A549 (cell line): ENCODE data around the gene NAP1L1. TPM values are rescaled to one million over a fixed set of nuclear protein-coding genes. Genes with fewer than 3 reads are reported as not detected.
A peak's percentile ranks its signal among the peaks of the same experiment; 100 is the strongest.

Source experiments
- ATAC-seq, 2 experiments: fragments of 200-7000 bp in 1 of 2; fragments of >200 bp in 1 of 2; cut with Nextera tagmentation in 1 of 2; cut with Tn5 transposase in 1 of 2; 3 replicates each; pipeline versions ENCODE4 v1.8.0 to v1.9.1; 2018 to 2020; ENCODE audit warnings: mild to moderate bottlenecking in 1 of 2, moderate library complexity in 1 of 2
- CTCF ChIA-PET: fragments of 300-600 bp; sonication (Branson Sonifier 250); formaldehyde crosslinking; extraction: SDS; loops from one replicate; lab custom pipeline; 2021; ENCODE audit warnings: antibody characterized with exemption, inconsistent platforms; lab: Yijun Ruan, JAX
- POLR2A ChIA-PET: fragments of 350-600 bp; formaldehyde crosslinking; extraction: SDS; loops from one replicate; lab custom pipeline; 2021; ENCODE audit warnings: antibody characterized with exemption, inconsistent platforms; lab: Yijun Ruan, JAX
- DNase-seq, 2 experiments: peaks; one replicate each; pipeline versions ENCODE4 v3.0.0 to v3.0.0-alpha.2; 2011 to 2016; ENCODE audit warnings: low read depth in 1 of 2, low spot score in 1 of 2
- FAIRE-seq: peaks from 2 replicates; lab custom pipeline; 2011; peaks lifted over from hg19 to GRCh38; lab: Jason Lieb, UNC
- H3K27ac ChIP-seq, 2 experiments: fragments of >200 bp; sonication (Bioruptor Twin); formaldehyde crosslinking; 3 replicates each; pipeline ENCODE4 v1.5.1; 2016 to 2017
- H3K4me1 ChIP-seq: fragments of >200 bp; sonication (Bioruptor Twin); formaldehyde crosslinking; 3 replicates; pipeline ENCODE4 v1.6.1; 2016
- H3K4me2 ChIP-seq: fragments of >200 bp; sonication (Bioruptor Twin); formaldehyde crosslinking; 3 replicates; pipeline ENCODE4 v1.6.1; 2016
- H3K4me3 ChIP-seq: fragments of >200 bp; sonication (Bioruptor Twin); formaldehyde crosslinking; 3 replicates; pipeline ENCODE4 v1.5.1; 2016
- H3K9me3 ChIP-seq: fragments of >200 bp; sonication (Bioruptor Twin); formaldehyde crosslinking; 3 replicates; pipeline ENCODE4 v1.6.1; 2016
- CBX2 ChIP-seq: fragments of 200-600 bp; sonication (generic); IDR thresholded peaks from 2 replicates; pipeline ENCODE4 v1.6.1; 2016; ENCODE audit warnings: low read depth, mild to moderate bottlenecking, borderline replicate concordance
- CBX8 ChIP-seq: fragments of 200-600 bp; sonication (generic); IDR thresholded peaks from 2 replicates; pipeline ENCODE4 v1.6.1; 2016
- CHD2 ChIP-seq: fragments of 150-350 bp; IDR thresholded peaks from 2 replicates; pipeline ENCODE4 v1.6.1; 2014; ENCODE audit warnings: low read length; ENCODE audit not compliant: partially characterized antibody
- E2F6 ChIP-seq: IDR thresholded peaks from 2 replicates; pipeline ENCODE4 v1.6.1; 2012; ENCODE audit warnings: low read depth, borderline replicate concordance
- EHMT2 ChIP-seq: fragments of 200-600 bp; sonication (generic); IDR thresholded peaks from 2 replicates; pipeline ENCODE4 v1.6.1; 2016; ENCODE audit warnings: antibody characterized with exemption, low read depth, mild to moderate bottlenecking, moderate library complexity
- EP300 ChIP-seq, 2 experiments: fragments of >200 bp; sonication (Bioruptor Twin); formaldehyde crosslinking; IDR thresholded peaks; 2 replicates in 1 of 2; 3 replicates in 1 of 2; pipeline ENCODE4 v1.6.1; 2016 to 2017
- FOSB ChIP-seq: fragments of 250-450 bp; sonication (Bioruptor Pico); IDR thresholded peaks from 2 replicates; pipeline ENCODE4 v1.5.0; 2020; ENCODE audit warnings: mild to moderate bottlenecking, moderate library complexity
- FOSL2 ChIP-seq, 2 experiments: fragments of 450-650 bp in 1 of 2; fragments of >200 bp in 1 of 2; sonication (Bioruptor Twin) in 1 of 2; formaldehyde crosslinking; IDR thresholded peaks; 2 replicates each; pipeline versions ENCODE4 v1.5.0 to v1.6.1; 2016 to 2020; ENCODE audit warnings: mild to moderate bottlenecking in 1 of 2, moderate library complexity in 1 of 2
- FOXS1 ChIP-seq: fragments of 250-450 bp; sonication (Bioruptor Pico); IDR thresholded peaks from 2 replicates; pipeline ENCODE4 v1.5.0; 2020; ENCODE audit warnings: mild to moderate bottlenecking, moderate library complexity
- GATA3 ChIP-seq: IDR thresholded peaks from 2 replicates; pipeline ENCODE4 v1.6.1; 2012; ENCODE audit warnings: borderline replicate concordance
- HDAC2 ChIP-seq: fragments of 200-600 bp; sonication (generic); IDR thresholded peaks from 2 replicates; pipeline ENCODE4 v1.6.1; 2016
- HES2 ChIP-seq: fragments of >200 bp; sonication (Bioruptor Twin); formaldehyde crosslinking; IDR thresholded peaks from 2 replicates; pipeline ENCODE4 v1.6.1; 2016
- HMGXB4 ChIP-seq: fragments of 250-450 bp; sonication (Bioruptor Pico); IDR thresholded peaks from 2 replicates; pipeline ENCODE4 v1.5.0; 2021; ENCODE audit warnings: mild to moderate bottlenecking, moderate library complexity, borderline replicate concordance
- HOXA7 ChIP-seq: fragments of 250-450 bp; sonication (Bioruptor Pico); IDR thresholded peaks from 2 replicates; pipeline ENCODE4 v1.5.0; 2020; ENCODE audit warnings: mild to moderate bottlenecking, moderate library complexity
- HOXB13 ChIP-seq: fragments of 250-450 bp; sonication (Bioruptor Pico); IDR thresholded peaks from 2 replicates; pipeline ENCODE4 v1.5.0; 2020; ENCODE audit warnings: low read depth, mild to moderate bottlenecking, moderate library complexity
- HOXB5 ChIP-seq: fragments of 250-450 bp; sonication (Bioruptor Pico); IDR thresholded peaks from 2 replicates; pipeline ENCODE4 v1.5.0; 2020; ENCODE audit warnings: mild to moderate bottlenecking, moderate library complexity
- JUN ChIP-seq, 2 experiments: fragments of >200 bp; sonication (Bioruptor Twin); formaldehyde crosslinking; IDR thresholded peaks; 2 replicates in 1 of 2; 3 replicates in 1 of 2; pipeline ENCODE4 v1.6.1; 2016 to 2017
- KDM5A ChIP-seq: fragments of 200-600 bp; sonication (generic); IDR thresholded peaks from 2 replicates; pipeline ENCODE4 v1.6.1; 2016; ENCODE audit warnings: antibody characterized with exemption, mild to moderate bottlenecking
- MAFK ChIP-seq: fragments of 450-650 bp; IDR thresholded peaks from 2 replicates; pipeline ENCODE4 v1.6.1; 2014; ENCODE audit not compliant: partially characterized antibody
- NPAS2 ChIP-seq: fragments of 250-450 bp; sonication (Bioruptor Pico); IDR thresholded peaks from 2 replicates; pipeline ENCODE4 v1.8.0; 2022; ENCODE audit warnings: mild to moderate bottlenecking, moderate library complexity, borderline replicate concordance
- NR3C1 ChIP-seq: fragments of >200 bp; sonication (Bioruptor Twin); formaldehyde crosslinking; IDR thresholded peaks from 3 replicates; pipeline ENCODE4 v1.6.1; 2017
- PBX3 ChIP-seq: IDR thresholded peaks from 2 replicates; pipeline ENCODE4 v1.6.1; 2012
- POLR2A ChIP-seq: IDR thresholded peaks from 2 replicates; pipeline ENCODE4 v1.6.1; 2012; ENCODE audit warnings: mild to moderate bottlenecking, low read length
- POLR2AphosphoS2 ChIP-seq: conservative IDR thresholded peaks from 2 replicates; pipeline ENCODE4 v1.6.1; 2012; ENCODE audit warnings: low read length, improper control_type of control experiment, inconsistent platforms
- RFX5 ChIP-seq: fragments of 450-650 bp; IDR thresholded peaks from 2 replicates; pipeline ENCODE4 v1.7.1; 2014; ENCODE audit warnings: antibody characterized with exemption, mild to moderate bottlenecking, moderate library complexity
- SREBF2 ChIP-seq: fragments of 450-650 bp; IDR thresholded peaks from 2 replicates; pipeline ENCODE4 v1.6.1; 2014; ENCODE audit warnings: mild to moderate bottlenecking, moderate library complexity
- TFCP2L1 ChIP-seq: fragments of 250-450 bp; sonication (Bioruptor Pico); IDR thresholded peaks from 2 replicates; pipeline ENCODE4 v1.5.0; 2021; ENCODE audit warnings: mild to moderate bottlenecking
- ZSCAN20 ChIP-seq: fragments of 250-450 bp; sonication (Bioruptor Pico); IDR thresholded peaks from 2 replicates; pipeline ENCODE4 v1.8.0; 2022; ENCODE audit warnings: mild to moderate bottlenecking, moderate library complexity
- WGBS: methylation state at CpG from one replicate; pipeline ENCODE4 v1.1.6; 2017; ENCODE audit errors: missing lambda C conversion rate; 5-methylcytosine and 5-hydroxymethylcytosine counted together
- polyA plus RNA-seq, 4 experiments: library from polyadenylated mRNA; depleted of rRNA in 3 of 4; stranded (reverse); fragments of >200 nt; fragmentation: RNase III in 1 of 4; extraction: RNeasy Plus Mini Kit Qiagen cat#74134 plus additional on column Dnase treatment in 1 of 4; gene quantifications; 2 replicates in 3 of 4; 3 replicates in 1 of 4; pipeline ENCODE4 v1.2.3, GENCODE V29; 2011 to 2017
- TF ChIP-seq, protein P1 (sequence below): fragments of 250-450 bp; sonication (Bioruptor Pico); IDR thresholded peaks from 2 replicates; pipeline ENCODE4 v1.5.0; 2020; ENCODE audit warnings: low read depth, mild to moderate bottlenecking, moderate library complexity
- TF ChIP-seq, protein P2 (sequence below): fragments of 450-650 bp; IDR thresholded peaks from 2 replicates; pipeline ENCODE4 v1.6.1; 2014; ENCODE audit warnings: antibody characterized with exemption
- TF ChIP-seq, protein P3 (sequence below): IDR thresholded peaks from 2 replicates; pipeline ENCODE4 v1.6.1; 2012

Gene NAP1L1
- polyA plus RNA-seq, 2 of the 4 experiments (the other 2 are of a cell fraction), result 709 to 943 TPM

DNA sequence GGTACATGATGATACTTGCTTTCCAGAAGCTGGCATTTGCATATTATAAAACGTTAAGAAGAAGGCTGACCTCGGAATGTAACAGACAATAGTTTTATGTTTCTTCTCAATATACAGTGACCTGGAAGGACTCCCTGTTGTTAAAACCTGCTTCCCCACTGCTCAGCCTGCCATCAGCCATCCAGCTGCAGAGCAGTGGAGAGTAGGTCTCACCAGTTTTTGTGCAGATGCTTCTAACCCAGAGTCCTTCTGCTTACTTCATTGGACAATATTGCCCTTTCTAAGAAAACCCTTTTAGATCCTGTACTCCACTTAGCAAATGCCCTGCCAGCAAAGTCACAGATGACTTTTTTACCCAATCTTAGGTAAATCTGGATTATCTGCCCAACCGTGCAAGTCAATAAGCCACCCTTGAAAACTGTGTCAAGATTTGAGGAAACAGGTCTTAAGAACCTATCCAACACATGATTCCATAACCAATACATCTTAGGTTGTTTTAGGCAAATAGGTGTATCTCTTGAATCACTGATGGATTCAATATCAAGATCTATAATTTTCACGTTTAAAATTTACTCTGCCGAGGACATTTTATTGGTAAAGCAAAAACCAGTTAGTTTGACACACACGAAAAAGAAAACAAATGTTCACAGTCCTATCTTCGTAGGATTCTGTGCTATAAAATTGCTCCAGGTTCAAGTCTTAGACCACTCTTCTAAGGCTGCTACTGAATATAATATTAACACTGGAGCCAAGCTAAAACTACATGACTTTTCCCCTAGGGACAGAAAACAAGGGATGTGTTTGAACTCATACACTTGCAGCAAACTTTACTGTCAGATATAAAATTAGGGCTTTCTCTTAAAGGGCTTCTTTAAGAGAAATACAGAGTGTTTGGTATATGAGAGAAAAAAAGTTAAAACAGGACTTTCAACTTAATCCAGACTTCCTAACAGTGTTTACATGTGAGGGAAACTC lies 58.6 kb downstream of the NAP1L1 start (continued):
- TF ChIP-seq POLR2AphosphoS2 (peak; percentile 84), FOXS1 (CRISPR knock-in tag) (no peak; the same call in 1 of the 2 replicates), ZSCAN20 (CRISPR knock-in tag) (0 out of 2 replicates have a peak, but pooled peaks have one; percentile 10), EP300 (IDR thresholded peaks at IDR 0.05) (no peak), POLR2A (no peak), NR3C1 (no peak), HOXA7 (CRISPR knock-in tag) (peak; percentile 81), CHD2 (no peak), CBX2 (no peak), PBX3 (no peak), NPAS2 (CRISPR knock-in tag) (no peak), E2F6 (no peak), FOSL2 (IDR thresholded peaks at IDR 0.05) (no peak), FOSL2 (CRISPR knock-in tag; IDR thresholded peaks at IDR 0.05) (no peak), EHMT2 (no peak), GATA3 (no peak), MAFK (no peak)
- TF ChIP-seq, protein P1, sequence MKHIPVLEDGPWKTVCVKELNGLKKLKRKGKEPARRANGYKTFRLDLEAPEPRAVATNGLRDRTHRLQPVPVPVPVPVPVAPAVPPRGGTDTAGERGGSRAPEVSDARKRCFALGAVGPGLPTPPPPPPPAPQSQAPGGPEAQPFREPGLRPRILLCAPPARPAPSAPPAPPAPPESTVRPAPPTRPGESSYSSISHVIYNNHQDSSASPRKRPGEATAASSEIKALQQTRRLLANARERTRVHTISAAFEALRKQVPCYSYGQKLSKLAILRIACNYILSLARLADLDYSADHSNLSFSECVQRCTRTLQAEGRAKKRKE (CRISPR knock-in tag), result no peak
- TF ChIP-seq, protein P2, sequence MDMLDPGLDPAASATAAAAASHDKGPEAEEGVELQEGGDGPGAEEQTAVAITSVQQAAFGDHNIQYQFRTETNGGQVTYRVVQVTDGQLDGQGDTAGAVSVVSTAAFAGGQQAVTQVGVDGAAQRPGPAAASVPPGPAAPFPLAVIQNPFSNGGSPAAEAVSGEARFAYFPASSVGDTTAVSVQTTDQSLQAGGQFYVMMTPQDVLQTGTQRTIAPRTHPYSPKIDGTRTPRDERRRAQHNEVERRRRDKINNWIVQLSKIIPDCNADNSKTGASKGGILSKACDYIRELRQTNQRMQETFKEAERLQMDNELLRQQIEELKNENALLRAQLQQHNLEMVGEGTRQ, result no peak
- TF ChIP-seq, all 56 proteins: peak for 9

- Histone ChIP-seq H3K4me1 (peaks cover 56% of the 10 kb centered on the region), H3K4me2 (peak overlapping the region; percentile 75), H3K9me3 (no peaks in the 10 kb centered on the region), H3K4me3 (no peak overlapping the region), H3K27ac (peak overlapping the region; percentile 90 to 92)
- CTCF ChIA-PET, result interaction anchor here (0.6 to 2.7 kb wide), 5 partner anchors 44 to 497 kb away, joined by 3 to 9 read pairs (median 4); no protein-coding TSS in a partner anchor
- 7% methylated on average over 3 of the region's 3 CpGs for WGBS
- peak; percentile 65 to 81 for DNase-seq
- peak; percentile 55 to 62; a peak in 5 of 6 replicates for ATAC-seq
- FAIRE-seq, result peak; percentile 79
- POLR2A ChIA-PET, result interaction anchor here (0.5 to 3.3 kb wide), 23 partner anchors 12 to 514 kb away, joined by 3 to 17 read pairs (median 4); partner anchors contain the start of genes BBS10 and KRR1
- TF ChIP-seq EHMT2 (no peak), FOSB (no peak; the same call in 1 of the 2 replicates), HOXB13 (CRISPR knock-in tag) (peak; percentile 50), RFX5 (no peak), NPAS2 (CRISPR knock-in tag) (no peak), JUN (IDR thresholded peaks at IDR 0.05) (no peak), HOXB5 (CRISPR knock-in tag) (0 out of 2 replicates have a peak, but pooled peaks have one; percentile 62), KDM5A (no peak), HMGXB4 (peak; percentile 26; the same call in 1 of the 2 replicates), CBX8 (no peak), HDAC2 (no peak), TFCP2L1 (no peak), HES2 (no peak), SREBF2 (no peak)
- TF ChIP-seq, protein P3, sequence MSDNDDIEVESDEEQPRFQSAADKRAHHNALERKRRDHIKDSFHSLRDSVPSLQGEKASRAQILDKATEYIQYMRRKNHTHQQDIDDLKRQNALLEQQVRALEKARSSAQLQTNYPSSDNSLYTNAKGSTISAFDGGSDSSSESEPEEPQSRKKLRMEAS, result 0 out of 2 replicates have a peak, but pooled peaks have one; percentile 28
- TF ChIP-seq, protein P2, result no peak
Measured at GRCh38 chr12:76024942-76025600, 59.4 kb downstream of the NAP1L1 start.
